Aortic smooth muscle cell (primary cell): Measurements from ENCODE around the gene TBC1D32. TPM values are rescaled to one million over a fixed set of nuclear protein-coding genes. Genes with fewer than 3 reads are reported as not detected.

Experiments
- total RNA-seq: library from RNA; depleted of rRNA; stranded (reverse); fragments of >200 nt; gene quantifications from 2 replicates; pipeline ENCODE4 v1.2.3, GENCODE V29; 2014

The TBC1D32 gene, protein sequence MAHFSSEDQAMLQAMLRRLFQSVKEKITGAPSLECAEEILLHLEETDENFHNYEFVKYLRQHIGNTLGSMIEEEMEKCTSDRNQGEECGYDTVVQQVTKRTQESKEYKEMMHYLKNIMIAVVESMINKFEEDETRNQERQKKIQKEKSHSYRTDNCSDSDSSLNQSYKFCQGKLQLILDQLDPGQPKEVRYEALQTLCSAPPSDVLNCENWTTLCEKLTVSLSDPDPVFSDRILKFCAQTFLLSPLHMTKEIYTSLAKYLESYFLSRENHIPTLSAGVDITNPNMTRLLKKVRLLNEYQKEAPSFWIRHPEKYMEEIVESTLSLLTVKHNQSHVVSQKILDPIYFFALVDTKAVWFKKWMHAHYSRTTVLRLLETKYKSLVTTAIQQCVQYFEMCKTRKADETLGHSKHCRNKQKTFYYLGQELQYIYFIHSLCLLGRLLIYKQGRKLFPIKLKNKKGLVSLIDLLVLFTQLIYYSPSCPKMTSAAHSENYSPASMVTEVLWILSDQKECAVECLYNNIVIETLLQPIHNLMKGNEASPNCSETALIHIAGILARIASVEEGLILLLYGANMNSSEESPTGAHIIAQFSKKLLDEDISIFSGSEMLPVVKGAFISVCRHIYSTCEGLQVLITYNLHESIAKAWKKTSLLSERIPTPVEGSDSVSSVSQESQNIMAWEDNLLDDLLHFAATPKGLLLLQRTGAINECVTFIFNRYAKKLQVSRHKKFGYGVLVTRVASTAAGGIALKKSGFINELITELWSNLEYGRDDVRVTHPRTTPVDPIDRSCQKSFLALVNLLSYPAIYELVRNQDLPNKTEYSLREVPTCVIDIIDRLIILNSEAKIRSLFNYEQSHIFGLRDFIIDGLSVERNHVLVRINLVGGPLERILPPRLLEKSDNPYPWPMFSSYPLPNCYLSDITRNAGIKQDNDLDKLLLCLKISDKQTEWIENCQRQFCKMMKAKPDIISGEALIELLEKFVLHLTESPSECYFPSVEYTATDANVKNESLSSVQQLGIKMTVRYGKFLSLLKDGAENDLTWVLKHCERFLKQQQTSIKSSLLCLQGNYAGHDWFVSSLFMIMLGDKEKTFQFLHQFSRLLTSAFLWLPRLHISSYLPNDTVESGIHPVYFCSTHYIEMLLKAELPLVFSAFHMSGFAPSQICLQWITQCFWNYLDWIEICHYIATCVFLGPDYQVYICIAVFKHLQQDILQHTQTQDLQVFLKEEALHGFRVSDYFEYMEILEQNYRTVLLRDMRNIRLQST
- total RNA-seq: 12.4 and 13.1 TPM in 2 replicates

DNA sequence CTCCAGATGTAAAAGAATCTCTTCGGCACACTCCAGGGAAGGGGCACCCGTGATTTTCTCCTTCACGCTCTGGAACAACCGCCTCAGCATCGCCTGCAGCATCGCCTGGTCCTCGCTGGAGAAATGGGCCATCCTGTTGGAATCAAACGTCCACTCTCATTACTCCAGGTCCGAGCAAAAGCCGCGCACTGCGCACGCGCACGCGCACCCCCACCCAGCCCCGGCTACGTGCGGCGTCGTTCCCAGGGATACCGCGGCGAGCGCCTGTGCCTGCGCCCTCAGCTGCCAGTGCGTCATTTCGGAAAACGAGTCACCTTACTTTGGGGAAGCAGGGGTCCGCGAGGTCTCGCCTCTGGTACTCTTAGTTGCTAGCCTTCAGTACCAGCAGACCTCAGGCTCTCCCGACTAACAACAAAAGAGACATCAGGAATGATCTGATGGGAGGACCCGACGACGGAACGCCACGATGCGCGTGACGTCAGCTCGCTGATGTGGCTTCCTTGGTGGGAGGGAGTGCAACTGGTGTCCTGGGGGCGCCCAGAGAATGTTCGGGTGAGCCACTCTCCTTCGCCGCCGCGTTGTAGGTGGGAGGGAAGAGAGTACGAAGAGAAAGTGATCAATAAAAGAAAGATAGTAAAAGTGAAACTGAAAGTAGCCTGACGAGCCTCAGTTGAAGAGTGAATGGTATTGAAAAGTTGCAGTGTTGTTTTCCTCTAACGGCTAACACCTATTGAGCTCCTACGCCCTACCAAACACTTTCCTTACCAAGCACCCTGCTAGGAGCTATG is at the start of gene TBC1D32:
TBC1D32 (minus strand) TSS at position 182 of the 788 bp plus-strand sequence; CDS start at position 132, 50 bp downstream.

Other genes starting within 250 kb of the TBC1D32 start
- gene GJA1, start 101.2 kb upstream of the TBC1D32 start, total RNA-seq: 642 and 728 TPM in 2 replicates